ENCODE measurements around the gene RNLS. TPM values are rescaled to one million over a fixed set of nuclear protein-coding genes. Genes with fewer than 3 reads are reported as not detected.

Gene RNLS
- total RNA-seq, 1 donor from 2014 or later: 4.4 TPM

DNA sequence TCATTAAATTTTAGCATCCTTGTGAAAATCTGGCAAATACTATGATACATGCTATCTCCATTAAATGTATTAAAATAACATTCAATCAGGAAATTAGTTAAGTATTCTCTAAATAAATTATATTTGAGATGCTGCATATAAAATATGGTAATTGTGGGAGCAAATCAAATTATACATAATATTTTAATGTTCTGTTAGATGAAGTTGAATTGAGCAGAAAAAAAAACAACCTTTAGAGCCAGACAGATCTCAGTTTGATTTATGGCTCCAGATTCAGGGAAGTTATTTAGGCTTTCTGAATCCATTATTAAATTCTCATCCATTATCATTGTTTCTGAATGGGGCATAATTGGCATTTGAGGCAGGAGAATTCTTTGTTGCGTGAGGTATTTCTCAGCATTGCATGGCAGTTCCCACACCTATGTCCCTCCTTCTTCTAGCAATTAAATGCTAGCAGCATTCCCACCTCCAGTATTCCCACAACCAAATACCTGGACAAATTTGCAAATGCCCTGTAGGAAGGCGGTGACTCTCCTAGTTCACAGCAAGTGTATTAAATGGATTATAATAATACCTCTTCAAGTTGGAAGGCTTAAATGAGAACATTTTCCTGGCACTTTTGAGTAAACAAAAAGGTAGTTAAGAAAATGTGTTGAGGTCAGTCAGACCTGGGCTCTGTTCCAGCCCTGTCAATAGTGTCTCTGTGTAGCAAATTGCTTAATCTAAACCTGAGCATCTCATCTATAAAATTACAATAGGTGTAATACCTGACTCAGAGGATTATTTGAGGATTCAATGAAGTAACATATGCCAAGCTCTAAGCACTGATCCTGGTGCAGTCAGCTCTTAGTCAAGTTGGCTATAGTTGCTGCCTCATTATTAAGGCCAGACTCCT, 108.9 kb downstream of the RNLS start:
- Mint-ChIP-seq H3K9me3 (ENCODE audit: unreplicated experiment) (no peaks in the 10 kb centered on the region), H3K36me3 (ENCODE audit: unreplicated experiment) (no peaks in the 10 kb centered on the region), H3K27ac (ENCODE audit: unreplicated experiment) (no peak overlapping the region), H3K4me1 (ENCODE audit: low read depth, unreplicated experiment) (no peaks in the 10 kb centered on the region), H3K4me3 (ENCODE audit: unreplicated experiment) (no peak overlapping the region), H3K27me3 (ENCODE audit: unreplicated experiment) (no peaks in the 10 kb centered on the region)
- DNase-seq: no peak
- TF ChIP-seq, protein P1, sequence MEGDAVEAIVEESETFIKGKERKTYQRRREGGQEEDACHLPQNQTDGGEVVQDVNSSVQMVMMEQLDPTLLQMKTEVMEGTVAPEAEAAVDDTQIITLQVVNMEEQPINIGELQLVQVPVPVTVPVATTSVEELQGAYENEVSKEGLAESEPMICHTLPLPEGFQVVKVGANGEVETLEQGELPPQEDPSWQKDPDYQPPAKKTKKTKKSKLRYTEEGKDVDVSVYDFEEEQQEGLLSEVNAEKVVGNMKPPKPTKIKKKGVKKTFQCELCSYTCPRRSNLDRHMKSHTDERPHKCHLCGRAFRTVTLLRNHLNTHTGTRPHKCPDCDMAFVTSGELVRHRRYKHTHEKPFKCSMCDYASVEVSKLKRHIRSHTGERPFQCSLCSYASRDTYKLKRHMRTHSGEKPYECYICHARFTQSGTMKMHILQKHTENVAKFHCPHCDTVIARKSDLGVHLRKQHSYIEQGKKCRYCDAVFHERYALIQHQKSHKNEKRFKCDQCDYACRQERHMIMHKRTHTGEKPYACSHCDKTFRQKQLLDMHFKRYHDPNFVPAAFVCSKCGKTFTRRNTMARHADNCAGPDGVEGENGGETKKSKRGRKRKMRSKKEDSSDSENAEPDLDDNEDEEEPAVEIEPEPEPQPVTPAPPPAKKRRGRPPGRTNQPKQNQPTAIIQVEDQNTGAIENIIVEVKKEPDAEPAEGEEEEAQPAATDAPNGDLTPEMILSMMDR (IDR thresholded peaks at IDR 0.05; ENCODE audit: partially characterized antibody, unreplicated experiment): no peak

DNA sequence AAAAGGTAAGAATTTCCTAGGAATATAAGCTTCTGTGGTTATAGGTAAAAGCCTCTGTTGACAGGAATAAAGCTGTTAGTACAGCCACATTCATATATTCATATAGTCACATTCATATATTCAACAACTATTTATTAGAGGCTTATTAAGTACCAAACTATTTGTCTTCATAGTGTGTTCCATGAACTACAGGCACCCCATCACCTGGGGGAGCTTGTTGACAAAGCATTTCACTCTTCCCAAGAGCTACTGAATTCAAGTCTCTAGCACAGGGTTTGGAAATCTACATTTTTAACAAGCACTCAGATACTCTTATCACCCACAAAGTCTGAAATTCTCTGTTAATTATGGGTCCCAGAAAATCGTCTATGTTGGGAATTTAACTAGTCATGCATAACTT, 110.6 kb downstream of the RNLS start:
- Mint-ChIP-seq H3K36me3 (ENCODE audit: unreplicated experiment) (no peaks in the 10 kb centered on the region), H3K9me3 (ENCODE audit: unreplicated experiment) (no peaks in the 10 kb centered on the region), H3K27me3 (ENCODE audit: unreplicated experiment) (no peaks in the 10 kb centered on the region), H3K4me1 (ENCODE audit: low read depth, unreplicated experiment) (no peaks in the 10 kb centered on the region), H3K27ac (ENCODE audit: unreplicated experiment) (no peak overlapping the region), H3K4me3 (ENCODE audit: unreplicated experiment) (no peak overlapping the region)
- no peak for DNase-seq
- TF ChIP-seq, protein P1 (IDR thresholded peaks at IDR 0.05; ENCODE audit: partially characterized antibody, unreplicated experiment): no peak

DNA sequence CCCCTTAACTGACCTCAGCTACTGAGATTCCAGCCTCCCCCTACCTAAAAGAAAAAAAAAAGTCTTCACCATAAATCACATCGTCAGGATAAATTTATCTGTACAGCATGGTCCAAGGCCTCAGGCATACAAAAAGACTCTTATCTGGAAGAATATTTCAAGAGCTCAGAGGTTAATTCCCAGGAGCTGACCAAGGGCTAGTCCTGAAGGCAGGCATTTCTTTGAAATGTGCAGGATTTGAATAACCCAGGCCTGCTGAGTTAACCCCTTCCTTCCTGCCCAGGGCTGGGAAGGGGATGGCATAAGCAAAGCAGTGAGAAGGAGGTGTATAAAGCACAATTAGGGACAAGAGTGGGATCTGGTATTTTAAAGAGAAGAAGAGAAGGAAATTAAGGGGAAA, 111.2 kb downstream of the RNLS start:
- Mint-ChIP-seq H3K27me3 (ENCODE audit: unreplicated experiment) (no peaks in the 10 kb centered on the region), H3K4me3 (ENCODE audit: unreplicated experiment) (no peak overlapping the region), H3K9me3 (ENCODE audit: unreplicated experiment) (no peaks in the 10 kb centered on the region), H3K27ac (ENCODE audit: unreplicated experiment) (no peak overlapping the region), H3K4me1 (ENCODE audit: low read depth, unreplicated experiment) (no peaks in the 10 kb centered on the region), H3K36me3 (ENCODE audit: unreplicated experiment) (no peaks in the 10 kb centered on the region)
- TF ChIP-seq, protein P1 (IDR thresholded peaks at IDR 0.05; ENCODE audit: partially characterized antibody, unreplicated experiment): no peak
- no peak for DNase-seq

DNA sequence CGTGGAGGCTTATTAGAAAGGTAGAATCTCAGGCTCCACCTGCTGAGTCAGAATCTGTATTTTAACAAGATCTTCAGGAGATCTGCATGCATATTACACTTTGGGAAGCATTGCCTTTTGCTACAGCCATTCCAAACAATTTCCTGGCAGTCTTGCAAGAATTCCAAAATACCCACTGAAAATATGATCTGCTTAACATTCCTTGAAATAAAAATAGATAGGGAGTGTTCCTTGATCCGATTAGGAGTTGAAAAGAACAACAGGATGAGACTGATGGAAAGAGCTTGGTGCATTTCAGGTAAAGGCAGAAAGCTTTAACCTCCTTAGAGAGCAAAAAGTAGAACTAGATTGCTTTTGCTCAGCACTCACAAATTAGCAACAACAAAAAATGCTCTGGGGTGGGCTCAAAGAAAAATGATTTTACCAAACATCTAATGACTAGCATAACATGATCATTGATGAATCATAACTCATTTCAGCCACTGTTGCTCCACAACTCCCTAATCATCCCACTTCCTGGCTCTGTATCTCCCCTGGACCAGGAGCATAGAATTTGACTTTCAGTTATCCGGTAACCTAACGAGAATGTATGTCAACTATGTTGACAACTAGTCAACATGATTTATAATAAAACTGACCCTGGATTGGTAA, 115.2 kb downstream of the RNLS start:
- no peak overlapping the region for H3K4me3 Mint-ChIP-seq (ENCODE audit: unreplicated experiment)
- H3K9me3 Mint-ChIP-seq (ENCODE audit: unreplicated experiment): no peaks in the 10 kb centered on the region

More for the DNA sequence above, 115.2 kb downstream of the RNLS start:
- no peak for DNase-seq
- H3K27ac Mint-ChIP-seq (ENCODE audit: unreplicated experiment): no peak overlapping the region
- TF ChIP-seq, protein P1 (IDR thresholded peaks at IDR 0.05; ENCODE audit: partially characterized antibody, unreplicated experiment): no peak
- H3K27me3 Mint-ChIP-seq (ENCODE audit: unreplicated experiment): no peaks in the 10 kb centered on the region
- H3K36me3 Mint-ChIP-seq (ENCODE audit: unreplicated experiment): no peaks in the 10 kb centered on the region
- H3K4me1 Mint-ChIP-seq (ENCODE audit: low read depth, unreplicated experiment): no peaks in the 10 kb centered on the region
